A549 (cell line): ENCODE data around the gene KDM6B. TPM values are rescaled to one million over a fixed set of nuclear protein-coding genes. Genes with fewer than 3 reads are reported as not detected.

Experiments
- ATAC-seq, 2 experiments: fragments of 200-7000 bp in 1 of 2; fragments of >200 bp in 1 of 2; cut with Nextera tagmentation in 1 of 2; cut with Tn5 transposase in 1 of 2; 3 replicates each; pipeline versions ENCODE4 v1.8.0 to v1.9.1; 2018 to 2020; ENCODE audit warnings: mild to moderate bottlenecking in 1 of 2, moderate library complexity in 1 of 2
- CTCF ChIA-PET: fragments of 300-600 bp; sonication (Branson Sonifier 250); formaldehyde crosslinking; extraction: SDS; loops from one replicate; lab custom pipeline; 2021; ENCODE audit warnings: antibody characterized with exemption, inconsistent platforms; lab: Yijun Ruan, JAX
- POLR2A ChIA-PET: fragments of 350-600 bp; formaldehyde crosslinking; extraction: SDS; loops from one replicate; lab custom pipeline; 2021; ENCODE audit warnings: antibody characterized with exemption, inconsistent platforms; lab: Yijun Ruan, JAX
- DNase-seq, 2 experiments: peaks; one replicate each; pipeline versions ENCODE4 v3.0.0 to v3.0.0-alpha.2; 2011 to 2016; ENCODE audit warnings: low read depth in 1 of 2, low spot score in 1 of 2
- FAIRE-seq: peaks from 2 replicates; lab custom pipeline; 2011; peaks lifted over from hg19 to GRCh38; lab: Jason Lieb, UNC
- H3K27ac ChIP-seq, 2 experiments: fragments of >200 bp; sonication (Bioruptor Twin); formaldehyde crosslinking; 3 replicates each; pipeline ENCODE4 v1.5.1; 2016 to 2017
- H3K4me1 ChIP-seq: fragments of >200 bp; sonication (Bioruptor Twin); formaldehyde crosslinking; 3 replicates; pipeline ENCODE4 v1.6.1; 2016
- H3K4me2 ChIP-seq: fragments of >200 bp; sonication (Bioruptor Twin); formaldehyde crosslinking; 3 replicates; pipeline ENCODE4 v1.6.1; 2016
- H3K4me3 ChIP-seq: fragments of >200 bp; sonication (Bioruptor Twin); formaldehyde crosslinking; 3 replicates; pipeline ENCODE4 v1.5.1; 2016
- H3K9me3 ChIP-seq: fragments of >200 bp; sonication (Bioruptor Twin); formaldehyde crosslinking; 3 replicates; pipeline ENCODE4 v1.6.1; 2016
- CBX2 ChIP-seq: fragments of 200-600 bp; sonication (generic); IDR thresholded peaks from 2 replicates; pipeline ENCODE4 v1.6.1; 2016; ENCODE audit warnings: low read depth, mild to moderate bottlenecking, borderline replicate concordance
- CEBPB ChIP-seq, 2 experiments: fragments of >200 bp in 1 of 2; sonication (Bioruptor Twin) in 1 of 2; formaldehyde crosslinking in 1 of 2; IDR thresholded peaks; 2 replicates each; pipeline ENCODE4 v1.6.1; 2012 to 2016
- EHF ChIP-seq: fragments of 250-450 bp; sonication (Bioruptor Pico); IDR thresholded peaks from 2 replicates; pipeline ENCODE4 v1.5.0; 2020; ENCODE audit warnings: mild to moderate bottlenecking
- EP300 ChIP-seq, 2 experiments: fragments of >200 bp; sonication (Bioruptor Twin); formaldehyde crosslinking; IDR thresholded peaks; 2 replicates in 1 of 2; 3 replicates in 1 of 2; pipeline ENCODE4 v1.6.1; 2016 to 2017
- FOSL2 ChIP-seq, 2 experiments: fragments of 450-650 bp in 1 of 2; fragments of >200 bp in 1 of 2; sonication (Bioruptor Twin) in 1 of 2; formaldehyde crosslinking; IDR thresholded peaks; 2 replicates each; pipeline versions ENCODE4 v1.5.0 to v1.6.1; 2016 to 2020; ENCODE audit warnings: mild to moderate bottlenecking in 1 of 2, moderate library complexity in 1 of 2
- FOXS1 ChIP-seq: fragments of 250-450 bp; sonication (Bioruptor Pico); IDR thresholded peaks from 2 replicates; pipeline ENCODE4 v1.5.0; 2020; ENCODE audit warnings: mild to moderate bottlenecking, moderate library complexity
- GATA3 ChIP-seq: IDR thresholded peaks from 2 replicates; pipeline ENCODE4 v1.6.1; 2012; ENCODE audit warnings: borderline replicate concordance
- HEYL ChIP-seq: fragments of 250-450 bp; sonication (Bioruptor Pico); IDR thresholded peaks from 2 replicates; pipeline ENCODE4 v1.8.0; 2021; ENCODE audit warnings: mild to moderate bottlenecking, moderate library complexity
- HOXB5 ChIP-seq: fragments of 250-450 bp; sonication (Bioruptor Pico); IDR thresholded peaks from 2 replicates; pipeline ENCODE4 v1.5.0; 2020; ENCODE audit warnings: mild to moderate bottlenecking, moderate library complexity
- JUN ChIP-seq, 2 experiments: fragments of >200 bp; sonication (Bioruptor Twin); formaldehyde crosslinking; IDR thresholded peaks; 2 replicates in 1 of 2; 3 replicates in 1 of 2; pipeline ENCODE4 v1.6.1; 2016 to 2017
- JUNB ChIP-seq: fragments of >200 bp; sonication (Bioruptor Twin); formaldehyde crosslinking; IDR thresholded peaks from 2 replicates; pipeline ENCODE4 v1.6.1; 2016
- NFE2L2 ChIP-seq: fragments of 150-350 bp; conservative IDR thresholded peaks from 2 replicates; pipeline ENCODE4 v1.6.1; 2014; ENCODE audit warnings: low read length
- POLR2A ChIP-seq: IDR thresholded peaks from 2 replicates; pipeline ENCODE4 v1.6.1; 2012; ENCODE audit warnings: mild to moderate bottlenecking, low read length
- POLR2AphosphoS2 ChIP-seq: conservative IDR thresholded peaks from 2 replicates; pipeline ENCODE4 v1.6.1; 2012; ENCODE audit warnings: low read length, improper control_type of control experiment, inconsistent platforms
- RAD21 ChIP-seq, 2 experiments: fragments of >200 bp in 1 of 2; sonication (Bioruptor Twin) in 1 of 2; formaldehyde crosslinking in 1 of 2; IDR thresholded peaks in 1 of 2; conservative IDR thresholded peaks in 1 of 2; 2 replicates in 1 of 2; 3 replicates in 1 of 2; pipeline ENCODE4 v1.6.1; 2012 to 2018; ENCODE audit warnings: inconsistent platforms in 1 of 2
- RARB ChIP-seq: fragments of 250-450 bp; sonication (Bioruptor Pico); IDR thresholded peaks from 2 replicates; pipeline ENCODE4 v1.8.0; 2021; ENCODE audit warnings: mild to moderate bottlenecking, moderate library complexity
- RCOR1 ChIP-seq: fragments of 150-350 bp; IDR thresholded peaks from 2 replicates; pipeline ENCODE4 v1.6.1; 2014; ENCODE audit warnings: antibody characterized with exemption, low read length, low read depth
- RNF2 ChIP-seq: fragments of 200-600 bp; sonication (generic); IDR thresholded peaks from 2 replicates; pipeline ENCODE4 v1.6.1; 2016; ENCODE audit warnings: low read depth, mild to moderate bottlenecking, antibody characterized with exemption, moderate library complexity, borderline replicate concordance
- SMC3 ChIP-seq: fragments of >200 bp; sonication (Bioruptor Twin); formaldehyde crosslinking; IDR thresholded peaks from 3 replicates; pipeline ENCODE4 v1.6.1; 2018; ENCODE audit warnings: inconsistent platforms
- ZC3H11A ChIP-seq: fragments of 450-650 bp; IDR thresholded peaks from 2 replicates; pipeline ENCODE4 v1.6.1; 2014; ENCODE audit warnings: antibody characterized with exemption, mild to moderate bottlenecking
- WGBS: methylation state at CpG from one replicate; pipeline ENCODE4 v1.1.6; 2017; ENCODE audit errors: missing lambda C conversion rate; 5-methylcytosine and 5-hydroxymethylcytosine counted together
- polyA plus RNA-seq, 4 experiments: library from polyadenylated mRNA; depleted of rRNA in 3 of 4; stranded (reverse); fragments of >200 nt; fragmentation: RNase III in 1 of 4; extraction: RNeasy Plus Mini Kit Qiagen cat#74134 plus additional on column Dnase treatment in 1 of 4; gene quantifications; 2 replicates in 3 of 4; 3 replicates in 1 of 4; pipeline ENCODE4 v1.2.3, GENCODE V29; 2011 to 2017
- TF ChIP-seq, protein P1 (sequence below): fragments of 450-650 bp; IDR thresholded peaks from 2 replicates; pipeline ENCODE4 v1.6.1; 2014; ENCODE audit warnings: antibody characterized with exemption
- TF ChIP-seq, protein P2 (sequence below): fragments of >200 bp; sonication (Bioruptor Twin); formaldehyde crosslinking; IDR thresholded peaks from 3 replicates; pipeline ENCODE4 v1.6.1; 2016
- TF ChIP-seq, protein P3 (sequence below): fragments of 200-600 bp; sonication (generic); IDR thresholded peaks from 2 replicates; pipeline ENCODE4 v1.6.1; 2016; ENCODE audit warnings: antibody characterized with exemption, mild to moderate bottlenecking, moderate library complexity
- TF ChIP-seq, protein P4 (sequence below): IDR thresholded peaks from 2 replicates; pipeline ENCODE4 v1.6.1; 2012

KDM6B gene
- polyA plus RNA-seq, 2 of the 4 experiments (the other 2 are of a cell fraction), result 1.3 to 8.8 TPM

DNA sequence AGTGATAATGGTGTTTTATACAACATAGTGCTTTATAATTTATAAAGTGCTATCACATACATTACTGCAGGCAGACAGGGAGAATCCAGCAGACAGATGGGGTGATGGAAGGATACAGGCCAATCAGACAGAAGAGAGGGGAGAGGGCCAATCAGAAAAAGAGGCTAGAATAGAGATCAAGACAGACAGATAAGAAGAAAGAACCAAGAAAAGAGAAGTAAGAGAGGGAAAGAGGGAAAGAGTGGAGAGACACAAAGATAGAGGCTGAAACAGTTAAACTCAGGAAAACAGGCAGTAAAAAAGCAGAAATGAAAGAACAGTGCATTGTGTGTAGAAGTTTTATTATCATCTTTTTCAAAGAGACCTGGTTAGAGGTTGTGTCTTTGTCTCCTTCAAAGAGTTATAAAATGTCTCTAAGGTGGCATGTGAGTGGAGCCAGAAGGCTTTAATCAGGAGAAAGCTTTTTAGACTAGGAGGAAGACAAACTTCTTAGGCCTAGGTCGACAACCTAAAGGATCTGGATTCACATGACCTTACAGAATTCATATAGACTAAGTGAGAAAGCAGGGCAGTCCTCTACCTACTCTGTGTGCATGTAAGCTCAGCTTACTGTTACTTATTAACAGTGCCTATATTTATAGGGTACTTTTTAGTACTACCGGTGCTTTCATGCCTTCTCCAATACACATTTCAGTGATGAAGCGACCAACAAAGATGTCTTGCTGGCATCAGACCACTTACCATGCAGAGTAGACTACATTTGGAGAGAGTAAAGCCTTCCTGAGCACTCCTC, 46.3 kb downstream of the KDM6B start:
- CTCF ChIA-PET, result interaction anchor here (0.6 to 1.4 kb wide), 5 partner anchors 9 to 1746 kb away, joined by 3 to 4 read pairs (median 3); partner anchors contain the start of gene CHD3
- no peak overlapping the region for H3K27ac ChIP-seq
- no peaks in the 10 kb centered on the region for H3K9me3 ChIP-seq
- WGBS, result 67% methylated on average over 3 of the region's 3 CpGs
- DNase-seq, result no peak
- H3K4me3 ChIP-seq, result no peak overlapping the region
- POLR2A ChIA-PET, result no interaction called here
- H3K4me2 ChIP-seq, result no peak overlapping the region
- FAIRE-seq, result no peak
- 0 out of 6 replicates have a peak, but pooled peaks of 1 of the 2 experiments have one; percentile 18 for ATAC-seq
- peaks cover 16% of the 10 kb centered on the region for H3K4me1 ChIP-seq
- TF ChIP-seq, protein P1, sequence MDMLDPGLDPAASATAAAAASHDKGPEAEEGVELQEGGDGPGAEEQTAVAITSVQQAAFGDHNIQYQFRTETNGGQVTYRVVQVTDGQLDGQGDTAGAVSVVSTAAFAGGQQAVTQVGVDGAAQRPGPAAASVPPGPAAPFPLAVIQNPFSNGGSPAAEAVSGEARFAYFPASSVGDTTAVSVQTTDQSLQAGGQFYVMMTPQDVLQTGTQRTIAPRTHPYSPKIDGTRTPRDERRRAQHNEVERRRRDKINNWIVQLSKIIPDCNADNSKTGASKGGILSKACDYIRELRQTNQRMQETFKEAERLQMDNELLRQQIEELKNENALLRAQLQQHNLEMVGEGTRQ, result no peak
- no peak for TF ChIP-seq EP300 (IDR thresholded peaks at IDR 0.05)
- no peak for TF ChIP-seq GATA3
- TF ChIP-seq POLR2A, result no peak
- TF ChIP-seq, protein P2, sequence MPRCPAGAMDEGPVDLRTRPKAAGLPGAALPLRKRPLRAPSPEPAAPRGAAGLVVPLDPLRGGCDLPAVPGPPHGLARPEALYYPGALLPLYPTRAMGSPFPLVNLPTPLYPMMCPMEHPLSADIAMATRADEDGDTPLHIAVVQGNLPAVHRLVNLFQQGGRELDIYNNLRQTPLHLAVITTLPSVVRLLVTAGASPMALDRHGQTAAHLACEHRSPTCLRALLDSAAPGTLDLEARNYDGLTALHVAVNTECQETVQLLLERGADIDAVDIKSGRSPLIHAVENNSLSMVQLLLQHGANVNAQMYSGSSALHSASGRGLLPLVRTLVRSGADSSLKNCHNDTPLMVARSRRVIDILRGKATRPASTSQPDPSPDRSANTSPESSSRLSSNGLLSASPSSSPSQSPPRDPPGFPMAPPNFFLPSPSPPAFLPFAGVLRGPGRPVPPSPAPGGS, result no peak
- no peak for TF ChIP-seq FOSL2 (IDR thresholded peaks at IDR 0.05)
- no peak for TF ChIP-seq FOSL2 (CRISPR knock-in tag; IDR thresholded peaks at IDR 0.05)
- TF ChIP-seq RNF2, result no peak
- TF ChIP-seq CBX2, result no peak
- TF ChIP-seq HEYL (CRISPR knock-in tag), result no peak
- TF ChIP-seq CEBPB (IDR thresholded peaks at IDR 0.05), result no peak
- TF ChIP-seq, all 56 proteins: peak for 0

DNA sequence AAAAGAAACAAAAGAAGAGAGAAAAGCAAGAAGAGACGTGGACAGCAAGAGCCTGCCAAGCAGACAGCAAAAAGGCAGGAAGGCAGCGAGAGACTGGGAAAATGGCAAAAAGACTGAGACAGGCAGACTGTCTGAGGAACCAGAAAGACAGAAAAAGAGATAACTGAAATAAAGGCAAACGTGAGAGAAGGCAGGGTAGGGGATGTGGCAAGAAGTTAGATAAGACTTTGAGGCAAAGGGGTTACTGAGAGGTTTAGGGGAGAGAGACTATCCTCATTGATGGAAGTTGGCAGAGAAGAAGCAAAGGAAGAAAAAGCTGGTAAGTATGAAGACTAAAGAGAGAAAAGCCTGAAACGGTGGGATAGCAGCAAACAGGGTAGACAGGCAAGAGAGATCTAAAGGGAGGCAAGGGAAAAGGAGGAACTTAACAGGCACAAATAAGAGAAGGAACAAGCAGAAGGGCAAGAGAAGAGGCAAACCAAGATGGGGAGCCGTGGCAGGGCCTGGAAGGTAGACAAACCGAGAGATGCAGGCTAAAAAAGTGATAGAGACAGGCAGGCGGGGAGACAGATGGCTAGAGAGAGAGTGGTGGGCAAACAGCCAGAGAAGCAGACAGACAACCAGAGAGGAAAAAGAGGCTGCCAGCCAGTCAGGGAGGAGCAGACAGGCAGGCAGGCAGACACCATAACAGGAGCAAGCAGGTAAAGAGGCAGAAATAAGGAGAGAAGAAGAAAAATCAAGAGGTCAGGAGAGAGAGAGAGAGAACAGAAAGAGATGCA, 47.4 kb downstream of the KDM6B start:
- no peak for FAIRE-seq
- 84% methylated on average over 7 of the region's 7 CpGs for whole genome bisulfite sequencing
- Histone ChIP-seq H3K4me1 (peaks cover 16% of the 10 kb centered on the region), H3K4me2 (no peak overlapping the region), H3K4me3 (no peak overlapping the region), H3K27ac (0 out of 6 replicates have a peak overlapping the region, but pooled peaks of 1 of the 2 experiments have one; percentile 2), H3K9me3 (no peaks in the 10 kb centered on the region)
- ATAC-seq, result no peak
- TF ChIP-seq RNF2 (no peak), FOXS1 (no peak), RARB (no peak), JUN (IDR thresholded peaks at IDR 0.05) (no peak), EHF (CRISPR knock-in tag) (no peak), ZC3H11A (no peak), NFE2L2 (no peak), RAD21 (conservative IDR thresholded peaks at IDR 0.05 in 1 of 2, IDR thresholded peaks at IDR 0.05 in 1 of 2) (no peak), SMC3 (no peak), RCOR1 (no peak), POLR2AphosphoS2 (no peak), GATA3 (no peak), HOXB5 (CRISPR knock-in tag) (no peak), JUNB (no peak)
- TF ChIP-seq, protein P1, result no peak
- TF ChIP-seq, protein P3, sequence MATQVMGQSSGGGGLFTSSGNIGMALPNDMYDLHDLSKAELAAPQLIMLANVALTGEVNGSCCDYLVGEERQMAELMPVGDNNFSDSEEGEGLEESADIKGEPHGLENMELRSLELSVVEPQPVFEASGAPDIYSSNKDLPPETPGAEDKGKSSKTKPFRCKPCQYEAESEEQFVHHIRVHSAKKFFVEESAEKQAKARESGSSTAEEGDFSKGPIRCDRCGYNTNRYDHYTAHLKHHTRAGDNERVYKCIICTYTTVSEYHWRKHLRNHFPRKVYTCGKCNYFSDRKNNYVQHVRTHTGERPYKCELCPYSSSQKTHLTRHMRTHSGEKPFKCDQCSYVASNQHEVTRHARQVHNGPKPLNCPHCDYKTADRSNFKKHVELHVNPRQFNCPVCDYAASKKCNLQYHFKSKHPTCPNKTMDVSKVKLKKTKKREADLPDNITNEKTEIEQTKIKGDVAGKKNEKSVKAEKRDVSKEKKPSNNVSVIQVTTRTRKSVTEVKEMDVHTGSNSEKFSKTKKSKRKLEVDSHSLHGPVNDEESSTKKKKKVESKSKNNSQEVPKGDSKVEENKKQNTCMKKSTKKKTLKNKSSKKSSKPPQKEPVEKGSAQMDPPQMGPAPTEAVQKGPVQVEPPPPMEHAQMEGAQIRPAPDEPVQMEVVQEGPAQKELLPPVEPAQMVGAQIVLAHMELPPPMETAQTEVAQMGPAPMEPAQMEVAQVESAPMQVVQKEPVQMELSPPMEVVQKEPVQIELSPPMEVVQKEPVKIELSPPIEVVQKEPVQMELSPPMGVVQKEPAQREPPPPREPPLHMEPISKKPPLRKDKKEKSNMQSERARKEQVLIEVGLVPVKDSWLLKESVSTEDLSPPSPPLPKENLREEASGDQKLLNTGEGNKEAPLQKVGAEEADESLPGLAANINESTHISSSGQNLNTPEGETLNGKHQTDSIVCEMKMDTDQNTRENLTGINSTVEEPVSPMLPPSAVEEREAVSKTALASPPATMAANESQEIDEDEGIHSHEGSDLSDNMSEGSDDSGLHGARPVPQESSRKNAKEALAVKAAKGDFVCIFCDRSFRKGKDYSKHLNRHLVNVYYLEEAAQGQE, result no peak
- TF ChIP-seq, protein P4, sequence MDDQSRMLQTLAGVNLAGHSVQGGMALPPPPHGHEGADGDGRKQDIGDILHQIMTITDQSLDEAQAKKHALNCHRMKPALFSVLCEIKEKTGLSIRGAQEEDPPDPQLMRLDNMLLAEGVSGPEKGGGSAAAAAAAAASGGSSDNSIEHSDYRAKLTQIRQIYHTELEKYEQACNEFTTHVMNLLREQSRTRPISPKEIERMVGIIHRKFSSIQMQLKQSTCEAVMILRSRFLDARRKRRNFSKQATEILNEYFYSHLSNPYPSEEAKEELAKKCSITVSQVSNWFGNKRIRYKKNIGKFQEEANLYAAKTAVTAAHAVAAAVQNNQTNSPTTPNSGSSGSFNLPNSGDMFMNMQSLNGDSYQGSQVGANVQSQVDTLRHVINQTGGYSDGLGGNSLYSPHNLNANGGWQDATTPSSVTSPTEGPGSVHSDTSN, result no peak
- POLR2A ChIA-PET, result no interaction called here
- DNase-seq, result no peak
- CTCF ChIA-PET, result interaction anchor here (1.4 kb wide), 1 partner anchor 20 kb away, joined by 4 read pairs; no protein-coding TSS in a partner anchor
